Measurements from ENCODE around the gene PRM2.

DNA sequence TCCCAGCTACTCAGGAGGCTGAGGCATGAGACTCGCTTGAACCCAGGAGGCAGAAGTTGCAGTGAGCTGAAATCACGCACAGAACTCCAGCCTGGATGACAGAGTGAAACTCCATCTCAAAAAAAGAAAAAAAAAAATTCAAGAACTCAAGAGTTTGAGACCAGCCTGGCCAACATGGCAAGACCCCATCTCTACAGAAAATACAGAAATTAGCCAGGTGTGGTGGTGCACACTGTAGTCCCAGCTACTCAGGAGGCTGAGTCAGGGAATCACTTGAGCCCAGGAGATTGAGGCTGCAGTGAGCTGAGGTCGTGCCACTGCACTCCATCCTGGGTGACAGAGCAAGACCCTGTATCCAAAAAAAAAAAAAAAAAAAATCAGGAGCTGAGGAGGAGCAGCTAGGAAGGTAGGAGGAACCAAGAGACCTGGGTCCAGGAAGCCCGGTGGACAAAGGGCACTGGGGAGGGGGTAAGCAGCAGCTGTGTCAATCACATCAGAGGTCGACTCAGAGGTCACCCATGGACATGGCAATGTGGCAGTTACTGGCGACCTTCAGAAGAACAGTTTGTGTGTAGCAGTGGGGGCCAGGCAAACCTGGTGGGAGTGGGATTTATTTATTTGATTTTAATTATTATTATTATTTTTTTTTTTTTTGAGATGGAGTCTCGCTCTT, 15.9 kb upstream of the PRM2 start:
- TF ChIP-seq POLR2A (IDR thresholded peaks at IDR 0.05): no peak
- TF ChIP-seq, protein P1, sequence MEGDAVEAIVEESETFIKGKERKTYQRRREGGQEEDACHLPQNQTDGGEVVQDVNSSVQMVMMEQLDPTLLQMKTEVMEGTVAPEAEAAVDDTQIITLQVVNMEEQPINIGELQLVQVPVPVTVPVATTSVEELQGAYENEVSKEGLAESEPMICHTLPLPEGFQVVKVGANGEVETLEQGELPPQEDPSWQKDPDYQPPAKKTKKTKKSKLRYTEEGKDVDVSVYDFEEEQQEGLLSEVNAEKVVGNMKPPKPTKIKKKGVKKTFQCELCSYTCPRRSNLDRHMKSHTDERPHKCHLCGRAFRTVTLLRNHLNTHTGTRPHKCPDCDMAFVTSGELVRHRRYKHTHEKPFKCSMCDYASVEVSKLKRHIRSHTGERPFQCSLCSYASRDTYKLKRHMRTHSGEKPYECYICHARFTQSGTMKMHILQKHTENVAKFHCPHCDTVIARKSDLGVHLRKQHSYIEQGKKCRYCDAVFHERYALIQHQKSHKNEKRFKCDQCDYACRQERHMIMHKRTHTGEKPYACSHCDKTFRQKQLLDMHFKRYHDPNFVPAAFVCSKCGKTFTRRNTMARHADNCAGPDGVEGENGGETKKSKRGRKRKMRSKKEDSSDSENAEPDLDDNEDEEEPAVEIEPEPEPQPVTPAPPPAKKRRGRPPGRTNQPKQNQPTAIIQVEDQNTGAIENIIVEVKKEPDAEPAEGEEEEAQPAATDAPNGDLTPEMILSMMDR (IDR thresholded peaks at IDR 0.05): no peak
- no peak for TF ChIP-seq POLR2AphosphoS5 (IDR thresholded peaks at IDR 0.05)
- TF ChIP-seq EP300 (IDR thresholded peaks at IDR 0.05): no peak

Data from gastroesophageal sphincter (tissue), 3 donors.